SU-DHL-6 (cell line): ENCODE measurements around the gene CYSTM1.

ENCODE experiments used
- EZH2phosphoT487 ChIP-seq: fragments of 200-600 bp; sonication (generic), shearing (Covaris generic); conservative IDR thresholded peaks from 2 replicates; pipeline ENCODE4 v1.6.1; 2018; ENCODE audit warnings: mild to moderate bottlenecking, antibody characterized with exemption, low read length, moderate library complexity, mixed read lengths
- TF ChIP-seq, protein P1 (sequence below): fragments of 200-600 bp; sonication (generic); IDR thresholded peaks from one replicate; pipeline ENCODE4 v1.5.1; 2017; ENCODE audit warnings: antibody characterized with exemption, mild to moderate bottlenecking, low read length, moderate library complexity; ENCODE audit not compliant: insufficient read depth, poor library complexity, severe bottlenecking

DNA sequence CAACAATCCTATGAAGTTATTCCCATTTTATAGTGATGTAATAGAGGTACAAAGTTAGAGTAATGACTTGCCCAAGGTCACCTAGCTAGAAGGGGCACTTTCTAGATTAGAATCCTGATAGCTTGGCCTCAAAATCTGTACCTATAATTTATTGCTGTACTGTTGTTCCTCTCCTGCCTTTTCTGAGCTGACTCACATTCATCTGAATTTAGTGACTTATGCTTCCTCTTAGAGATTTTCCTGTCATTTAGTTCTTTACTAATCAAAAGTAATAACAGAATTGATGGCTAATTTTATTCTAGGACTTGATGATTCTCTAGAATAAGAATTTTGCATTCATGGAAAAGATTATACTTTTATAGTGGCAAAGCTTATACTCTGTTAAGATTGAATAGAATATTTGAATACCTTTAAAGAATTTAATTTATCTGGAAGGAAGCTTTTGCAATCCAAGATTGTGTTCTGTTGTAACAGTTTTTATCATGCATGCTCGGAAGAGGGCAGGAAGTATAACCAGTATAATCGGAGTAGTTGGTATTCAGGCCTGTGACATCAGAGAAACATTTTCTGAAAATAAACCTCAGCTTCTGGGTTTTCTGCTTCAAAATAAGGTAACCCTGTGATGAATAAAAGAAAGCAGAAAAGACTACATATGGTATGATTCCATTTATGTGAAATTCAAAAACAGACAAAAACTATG lies 21.3 kb downstream of the CYSTM1 start:
- TF ChIP-seq, protein P1, sequence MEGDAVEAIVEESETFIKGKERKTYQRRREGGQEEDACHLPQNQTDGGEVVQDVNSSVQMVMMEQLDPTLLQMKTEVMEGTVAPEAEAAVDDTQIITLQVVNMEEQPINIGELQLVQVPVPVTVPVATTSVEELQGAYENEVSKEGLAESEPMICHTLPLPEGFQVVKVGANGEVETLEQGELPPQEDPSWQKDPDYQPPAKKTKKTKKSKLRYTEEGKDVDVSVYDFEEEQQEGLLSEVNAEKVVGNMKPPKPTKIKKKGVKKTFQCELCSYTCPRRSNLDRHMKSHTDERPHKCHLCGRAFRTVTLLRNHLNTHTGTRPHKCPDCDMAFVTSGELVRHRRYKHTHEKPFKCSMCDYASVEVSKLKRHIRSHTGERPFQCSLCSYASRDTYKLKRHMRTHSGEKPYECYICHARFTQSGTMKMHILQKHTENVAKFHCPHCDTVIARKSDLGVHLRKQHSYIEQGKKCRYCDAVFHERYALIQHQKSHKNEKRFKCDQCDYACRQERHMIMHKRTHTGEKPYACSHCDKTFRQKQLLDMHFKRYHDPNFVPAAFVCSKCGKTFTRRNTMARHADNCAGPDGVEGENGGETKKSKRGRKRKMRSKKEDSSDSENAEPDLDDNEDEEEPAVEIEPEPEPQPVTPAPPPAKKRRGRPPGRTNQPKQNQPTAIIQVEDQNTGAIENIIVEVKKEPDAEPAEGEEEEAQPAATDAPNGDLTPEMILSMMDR: no peak
- TF ChIP-seq EZH2phosphoT487: no peak
